ENCODE data around the gene EEFSEC.

Gene EEFSEC

DNA sequence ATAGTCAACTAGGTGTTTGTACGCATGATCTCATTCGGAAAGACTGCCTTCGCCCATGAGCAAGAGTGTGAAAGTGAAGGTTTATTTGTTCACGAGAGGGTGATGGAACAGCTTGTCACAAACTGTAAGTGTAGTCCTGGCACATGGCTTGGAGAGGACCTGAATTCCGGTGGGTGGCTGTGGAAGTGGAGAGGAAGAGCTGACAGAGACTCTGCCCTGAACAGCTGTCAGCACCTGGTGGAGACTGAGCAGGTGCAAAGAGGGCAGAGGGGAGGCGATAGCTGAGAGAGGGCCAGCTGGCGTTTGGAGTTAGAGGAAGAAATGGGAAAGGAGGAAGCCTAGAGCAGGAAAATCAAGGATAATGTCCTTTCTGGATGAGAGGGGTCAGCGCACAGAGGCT lies 155.7 kb downstream of the EEFSEC start:
- no peak overlapping the region for H3K4me3 ChIP-seq (ENCODE audit: low read depth, low read length)
- TF ChIP-seq, protein P1, sequence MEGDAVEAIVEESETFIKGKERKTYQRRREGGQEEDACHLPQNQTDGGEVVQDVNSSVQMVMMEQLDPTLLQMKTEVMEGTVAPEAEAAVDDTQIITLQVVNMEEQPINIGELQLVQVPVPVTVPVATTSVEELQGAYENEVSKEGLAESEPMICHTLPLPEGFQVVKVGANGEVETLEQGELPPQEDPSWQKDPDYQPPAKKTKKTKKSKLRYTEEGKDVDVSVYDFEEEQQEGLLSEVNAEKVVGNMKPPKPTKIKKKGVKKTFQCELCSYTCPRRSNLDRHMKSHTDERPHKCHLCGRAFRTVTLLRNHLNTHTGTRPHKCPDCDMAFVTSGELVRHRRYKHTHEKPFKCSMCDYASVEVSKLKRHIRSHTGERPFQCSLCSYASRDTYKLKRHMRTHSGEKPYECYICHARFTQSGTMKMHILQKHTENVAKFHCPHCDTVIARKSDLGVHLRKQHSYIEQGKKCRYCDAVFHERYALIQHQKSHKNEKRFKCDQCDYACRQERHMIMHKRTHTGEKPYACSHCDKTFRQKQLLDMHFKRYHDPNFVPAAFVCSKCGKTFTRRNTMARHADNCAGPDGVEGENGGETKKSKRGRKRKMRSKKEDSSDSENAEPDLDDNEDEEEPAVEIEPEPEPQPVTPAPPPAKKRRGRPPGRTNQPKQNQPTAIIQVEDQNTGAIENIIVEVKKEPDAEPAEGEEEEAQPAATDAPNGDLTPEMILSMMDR (IDR thresholded peaks at IDR 0.05; ENCODE audit: borderline replicate concordance, insufficient read depth, low read depth, low read length): no peak

DNA sequence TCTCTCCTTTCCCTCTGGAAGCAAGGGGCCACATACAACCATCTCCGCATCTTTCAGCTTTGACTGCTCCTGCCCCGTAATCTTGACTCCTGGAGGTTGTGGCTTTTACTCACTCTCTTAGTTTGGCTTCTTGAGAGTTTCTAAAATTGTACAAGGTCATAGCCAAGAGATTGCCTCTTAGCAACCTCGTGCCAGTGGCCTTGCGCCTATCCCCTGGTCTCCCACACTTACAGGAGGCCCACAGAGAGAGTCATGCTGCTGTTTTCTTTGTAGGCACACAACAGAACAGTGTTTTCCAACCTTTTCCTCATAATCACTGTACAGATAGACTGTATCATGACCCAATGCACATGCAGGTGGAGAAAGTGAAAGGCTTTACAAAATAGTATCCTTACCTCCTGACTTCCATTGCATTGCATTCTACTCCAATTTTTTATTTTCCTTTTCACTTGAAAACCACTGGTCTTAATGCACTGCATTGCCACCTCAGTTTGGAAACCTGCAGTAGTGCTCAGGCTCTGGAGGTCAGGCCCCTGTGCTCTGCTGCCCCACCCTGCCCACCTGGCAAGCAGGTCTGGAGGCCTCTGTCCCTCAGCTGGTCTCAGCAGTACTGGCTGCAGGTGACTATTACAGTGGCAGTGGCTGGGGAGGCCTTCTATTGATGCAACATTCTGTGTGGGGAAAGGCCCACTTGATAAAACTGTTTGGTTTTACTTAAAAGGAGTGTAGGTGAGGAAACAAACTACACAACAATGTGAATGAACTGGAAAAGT lies 157.2 kb downstream of the EEFSEC start:
- no peak overlapping the region for H3K4me3 ChIP-seq (ENCODE audit: low read depth, low read length)
- TF ChIP-seq, protein P1 (IDR thresholded peaks at IDR 0.05; ENCODE audit: borderline replicate concordance, insufficient read depth, low read depth, low read length): no peak

DNA sequence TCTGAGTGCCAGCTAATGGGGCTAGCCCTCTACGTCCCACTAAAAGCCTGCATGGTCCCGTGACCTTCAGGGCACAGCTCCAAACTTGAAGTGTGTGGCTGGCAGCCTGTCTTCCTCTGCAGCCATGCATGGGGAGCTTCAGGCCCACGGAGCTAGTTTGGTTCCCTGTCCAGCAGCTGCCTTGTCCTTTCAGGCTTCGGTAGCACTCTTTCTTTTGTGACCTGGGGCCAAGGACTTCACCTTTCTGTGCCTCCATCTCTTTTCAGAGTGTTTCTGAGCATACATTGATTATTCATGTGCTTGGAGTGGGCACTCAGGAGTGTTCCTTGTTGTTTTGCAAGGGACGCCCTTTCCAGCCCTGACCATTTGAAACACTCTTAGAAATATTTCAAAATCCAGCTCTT lies 158.2 kb downstream of the EEFSEC start:
- TF ChIP-seq, protein P1 (IDR thresholded peaks at IDR 0.05; ENCODE audit: borderline replicate concordance, insufficient read depth, low read depth, low read length): no peak
- no peak overlapping the region for H3K4me3 ChIP-seq (ENCODE audit: low read depth, low read length)

DNA sequence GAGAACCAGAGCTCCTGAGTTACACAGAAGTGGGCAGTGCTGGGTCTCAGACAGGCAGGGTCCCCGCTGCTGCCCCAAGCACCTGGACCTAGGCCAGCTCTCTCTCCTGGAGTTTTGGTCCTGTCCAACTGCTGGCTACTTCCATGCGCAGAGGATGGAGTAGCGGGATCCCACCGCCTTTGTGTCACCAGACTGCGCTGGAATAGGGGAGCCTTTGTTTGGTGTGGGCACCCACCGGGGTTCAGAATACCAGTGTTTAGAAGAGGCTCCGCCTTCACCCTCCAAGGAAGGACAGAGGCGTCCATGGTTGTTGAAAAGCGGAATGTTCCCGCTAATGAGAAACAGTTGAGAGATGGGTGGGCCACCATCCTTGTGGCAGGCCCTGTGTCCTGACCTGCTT lies 159.0 kb downstream of the EEFSEC start:
- H3K4me3 ChIP-seq (ENCODE audit: low read depth, low read length): no peak overlapping the region
- TF ChIP-seq, protein P1 (IDR thresholded peaks at IDR 0.05; ENCODE audit: borderline replicate concordance, insufficient read depth, low read depth, low read length): no peak

DNA sequence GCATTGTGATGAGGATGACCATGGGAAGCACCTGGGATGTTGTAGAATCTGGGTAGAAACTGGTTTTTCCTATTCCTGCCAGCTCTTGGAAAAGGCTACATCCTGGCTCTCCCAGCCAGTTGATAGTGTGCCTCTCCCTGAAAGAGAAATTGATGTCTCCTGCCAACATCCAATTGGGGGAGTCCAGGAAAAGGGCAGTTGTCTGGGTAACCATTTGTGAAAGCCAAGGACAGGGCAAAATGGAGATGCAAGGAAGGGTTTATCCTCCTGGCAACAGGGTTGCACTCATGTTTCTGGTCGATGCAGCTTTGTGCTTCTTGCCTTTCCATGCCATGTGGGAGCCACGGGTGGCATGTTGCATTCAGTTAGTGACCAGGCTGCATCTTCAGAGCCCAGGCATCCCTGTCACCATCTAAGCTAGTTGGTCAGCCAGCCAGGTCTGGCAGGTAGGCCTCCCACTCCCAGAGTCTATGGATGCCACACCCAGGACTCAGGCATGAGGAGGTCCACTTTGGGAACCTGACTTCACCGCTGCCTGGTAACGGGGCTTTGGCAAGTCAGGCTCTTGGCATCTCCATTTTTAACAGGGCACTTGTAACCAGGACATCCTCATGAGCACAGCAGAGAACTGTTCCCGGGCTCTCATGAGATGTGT lies 159.9 kb downstream of the EEFSEC start:
- TF ChIP-seq, protein P1 (IDR thresholded peaks at IDR 0.05; ENCODE audit: borderline replicate concordance, insufficient read depth, low read depth, low read length): no peak

DNA sequence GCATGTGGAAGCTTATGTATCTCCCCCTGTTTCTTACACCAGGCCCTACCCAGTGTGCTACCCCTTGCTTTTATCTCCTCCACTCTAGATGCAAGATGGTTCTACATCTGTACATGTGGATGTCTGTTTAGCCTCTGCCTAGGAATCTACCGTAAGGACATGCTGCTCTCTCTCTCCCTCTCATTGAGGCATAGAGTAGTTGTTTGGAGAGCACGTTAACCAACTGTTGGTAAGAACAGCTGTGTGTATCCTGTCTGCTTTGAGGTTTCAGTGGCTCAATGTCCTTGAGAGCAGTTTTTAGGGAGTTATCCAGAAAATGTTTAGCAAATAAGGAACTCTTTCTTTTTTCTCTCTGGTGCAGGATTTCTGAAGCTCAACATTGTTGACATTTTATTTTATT lies 160.7 kb downstream of the EEFSEC start:
- no peak overlapping the region for H3K4me3 ChIP-seq (ENCODE audit: low read depth, low read length)
- TF ChIP-seq, protein P1 (IDR thresholded peaks at IDR 0.05; ENCODE audit: borderline replicate concordance, insufficient read depth, low read depth, low read length): no peak

More for the DNA sequence above, 159.9 kb downstream of the EEFSEC start:
- H3K4me3 ChIP-seq (ENCODE audit: low read depth, low read length): no peak overlapping the region

DNA sequence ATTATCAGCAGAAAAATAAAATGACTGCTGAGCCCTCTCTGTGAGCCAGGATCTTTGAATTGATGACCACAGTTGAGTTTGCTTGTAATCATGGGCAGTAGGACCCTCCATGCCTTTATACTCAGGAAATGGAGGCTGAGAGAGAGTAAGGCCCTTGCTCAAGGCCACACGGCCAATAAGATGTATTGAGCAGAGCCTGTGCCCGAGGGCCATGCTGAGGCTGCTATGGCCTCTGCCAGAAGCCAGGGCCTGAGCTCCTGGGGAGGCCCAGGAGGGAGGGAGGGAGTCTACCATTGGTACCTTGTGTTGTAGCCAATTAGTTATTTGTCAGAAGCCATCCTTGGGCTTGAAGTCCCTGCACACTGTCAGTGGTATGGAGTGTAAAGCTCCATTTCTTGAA lies 162.0 kb downstream of the EEFSEC start:
- TF ChIP-seq, protein P1 (IDR thresholded peaks at IDR 0.05; ENCODE audit: borderline replicate concordance, insufficient read depth, low read depth, low read length): no peak
- no peak overlapping the region for H3K4me3 ChIP-seq (ENCODE audit: low read depth, low read length)
